SK-MEL-5 (cell line): ENCODE data around the gene RPS6KA3. TPM values are rescaled to one million over a fixed set of nuclear protein-coding genes. Genes with fewer than 3 reads are reported as not detected.
"Not testable (repeated sequence)": the region's sequence is repeated elsewhere in the genome, so short reads cannot be mapped to it uniquely, and the experiment has no call there.

ENCODE experiments used
- DNase-seq: peaks from one replicate; pipeline ENCODE4 v3.0.0-alpha.2; 2016; ENCODE audit warnings: low read depth, low spot score
- in situ Hi-C: cut with HindIII; loops from 2 replicates; pipeline ENCODE4 v1.10.0; 2016; ENCODE audit warnings: low sequenced_read_pairs, high pct_unique_total_duplicates, low pct_unique_long_range_greater_than_20kb
- total RNA-seq: library from RNA; depleted of rRNA; stranded (reverse); fragments of >200 nt; shearing (Covaris generic); gene quantifications from 2 replicates; pipeline ENCODE4 v1.2.3, GENCODE V29; 2014

RPS6KA3 gene
- total RNA-seq, 1 experiment from 2014 or later, result 38.0 TPM

DNA sequence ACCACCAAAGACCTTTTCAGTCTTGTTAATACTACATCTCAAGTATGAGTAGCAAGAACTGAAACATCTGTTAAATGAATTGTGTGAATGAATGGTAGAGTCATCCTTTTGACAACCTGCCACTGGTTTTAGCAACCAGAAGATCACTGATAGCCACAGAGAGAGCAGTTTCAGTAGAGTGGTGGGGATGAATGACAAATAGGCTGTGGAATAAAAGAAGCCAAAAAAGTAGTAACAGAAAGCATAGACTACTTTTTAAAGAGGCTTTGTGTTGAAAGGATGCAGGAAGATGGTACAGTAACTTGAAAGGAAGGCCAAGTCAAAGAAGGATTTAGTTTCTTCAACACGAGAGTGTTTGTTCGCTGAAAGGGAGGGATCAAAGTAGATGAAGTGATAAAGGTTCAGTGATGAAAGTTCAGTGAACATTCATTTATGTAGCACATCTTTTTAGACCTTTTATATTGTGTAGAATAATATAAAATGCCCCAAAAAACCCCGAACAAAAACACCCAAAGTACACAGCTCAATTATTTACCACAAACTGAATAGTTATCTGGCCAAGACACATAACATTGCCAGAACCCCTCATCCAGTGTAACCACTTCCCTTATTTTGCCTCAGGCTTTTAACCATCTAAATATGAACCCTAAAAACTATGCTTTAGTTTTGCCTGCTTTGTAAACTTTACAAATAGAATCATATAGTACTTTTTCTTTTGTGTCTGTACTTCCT lies 84.9 kb downstream of the RPS6KA3 start:
- no peak for DNase-seq
- in situ Hi-C loops, result no loop called here

DNA sequence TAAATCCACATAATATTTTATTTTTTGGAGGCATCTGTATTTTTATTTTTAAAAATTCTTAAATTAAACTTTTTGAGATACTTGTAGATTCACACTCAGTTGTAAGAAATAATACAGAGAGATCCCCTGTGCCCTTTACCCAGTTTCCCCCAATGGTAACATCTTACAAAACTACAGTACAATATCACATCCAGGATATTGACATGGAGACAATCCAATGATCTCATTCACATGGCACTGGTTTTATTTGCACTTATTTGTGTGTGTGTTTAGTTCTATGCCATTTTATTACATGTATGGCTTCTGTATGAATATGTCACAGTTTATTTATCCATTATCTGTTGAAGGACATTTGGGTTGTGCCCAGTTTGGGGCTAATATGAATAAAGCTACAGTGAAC lies 89.6 kb downstream of the RPS6KA3 start:
- in situ Hi-C loops, result no loop called here
- no peak for DNase-seq

DNA sequence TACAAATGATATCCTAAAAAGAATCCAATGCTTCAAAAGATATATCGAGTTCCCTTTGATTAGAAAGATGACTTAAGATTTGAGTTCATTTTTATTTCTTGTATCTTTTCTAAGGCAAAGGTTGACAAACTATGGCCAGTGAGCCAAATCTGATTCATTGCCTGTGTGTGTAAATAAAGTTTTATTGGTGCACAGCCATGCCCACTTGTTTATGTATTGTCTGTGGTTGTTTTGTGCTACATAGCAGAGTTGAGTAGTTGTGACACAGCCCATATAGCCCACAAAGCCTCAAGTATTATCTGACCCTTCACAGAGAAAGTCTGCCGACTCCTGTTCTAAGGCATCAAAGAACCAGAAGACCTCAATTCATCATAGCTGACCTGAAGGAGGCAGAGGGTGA lies 92.9 kb downstream of the RPS6KA3 start:
- no peak for DNase-seq
- in situ Hi-C loops, result no loop called here

DNA sequence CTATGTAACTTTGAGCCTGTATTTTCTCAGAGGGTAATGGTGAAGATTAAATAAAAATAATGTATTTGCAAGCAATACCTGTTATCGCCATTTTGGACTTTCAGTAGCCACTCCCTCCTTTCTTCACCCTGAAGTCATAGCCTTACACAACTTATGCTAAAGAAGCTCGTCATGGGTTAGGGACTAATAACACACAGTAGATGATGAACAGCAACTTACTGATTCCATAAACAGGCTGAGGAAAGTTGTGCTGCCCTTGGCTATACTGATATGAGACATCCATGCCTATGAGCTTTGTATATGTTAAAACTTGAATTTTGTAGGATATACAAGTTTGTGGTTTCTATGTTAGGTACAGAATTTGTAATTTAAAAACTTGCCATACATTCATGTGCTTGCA lies 93.4 kb downstream of the RPS6KA3 start:
- no peak for DNase-seq
- in situ Hi-C loops, result no loop called here

DNA sequence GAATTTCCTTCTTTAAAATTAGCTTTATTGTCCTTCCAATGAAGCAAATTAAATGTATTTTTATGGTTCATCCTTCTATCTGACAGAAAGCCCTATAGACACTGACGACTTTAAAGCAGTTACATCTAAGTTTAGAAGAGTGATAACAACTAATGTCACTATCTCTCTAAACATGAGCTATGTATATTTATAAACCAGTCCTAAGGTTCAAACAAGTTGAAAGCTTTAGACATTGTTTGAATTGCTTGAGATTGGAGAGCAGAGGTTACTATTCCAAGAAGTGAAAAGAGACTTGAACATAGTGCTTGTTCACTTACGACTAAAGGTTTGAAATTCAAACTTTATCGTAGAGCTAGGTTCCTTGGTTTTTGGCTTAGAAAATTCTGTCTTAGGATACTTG lies 94.8 kb downstream of the RPS6KA3 start:
- no peak for DNase-seq

DNA sequence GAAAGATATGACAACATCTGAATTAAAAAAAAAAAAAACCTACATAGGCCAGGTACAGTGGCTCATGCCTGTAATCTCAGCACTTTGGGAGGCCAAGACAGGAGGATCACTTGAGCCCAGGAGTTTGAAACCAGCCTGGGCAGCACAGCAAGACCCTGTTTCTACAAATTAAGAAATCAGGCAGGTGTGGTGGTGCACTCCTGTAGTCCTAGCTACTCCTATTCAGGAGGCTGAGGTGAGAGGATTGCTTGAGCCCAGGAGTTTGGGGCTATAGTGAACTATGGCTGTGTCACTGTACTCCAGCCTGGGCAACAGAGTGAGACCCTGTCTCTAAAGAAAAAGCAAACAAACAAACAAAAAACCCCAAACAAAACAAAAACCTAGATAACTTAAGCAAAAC lies 104.2 kb downstream of the RPS6KA3 start:
- in situ Hi-C loops, DNase-seq: not testable (repeated sequence)

More for the DNA sequence above, 94.8 kb downstream of the RPS6KA3 start:
- in situ Hi-C loops, result no loop called here

DNA sequence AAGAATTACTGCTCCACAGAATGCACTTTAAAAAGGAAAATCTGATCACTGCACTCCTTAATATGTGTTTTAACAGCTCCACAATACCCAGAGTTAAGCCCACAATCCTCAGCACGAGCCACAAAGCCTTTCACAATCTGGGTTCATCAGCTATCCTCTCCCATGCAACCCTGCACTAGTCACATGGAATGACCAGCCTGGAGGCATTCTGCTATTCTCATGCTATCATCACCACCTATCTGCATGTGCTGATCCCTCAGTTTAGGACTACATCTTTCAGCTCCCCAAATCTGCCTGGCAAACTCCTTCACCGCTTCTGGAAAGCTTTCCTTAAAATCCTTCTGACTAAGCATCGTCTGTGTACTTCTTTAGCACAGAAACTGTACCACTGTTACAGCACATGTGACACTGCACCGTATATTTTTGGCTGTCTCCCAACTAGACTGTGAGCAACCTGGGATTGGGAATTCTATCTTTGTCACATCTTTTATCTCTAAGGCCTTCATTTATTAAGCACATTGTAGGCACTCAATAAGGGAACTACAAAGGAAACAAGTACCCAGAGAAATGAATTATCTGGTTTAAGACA lies 106.8 kb downstream of the RPS6KA3 start:
- DNase-seq, result peak; percentile 49
- in situ Hi-C loops, result no loop called here

DNA sequence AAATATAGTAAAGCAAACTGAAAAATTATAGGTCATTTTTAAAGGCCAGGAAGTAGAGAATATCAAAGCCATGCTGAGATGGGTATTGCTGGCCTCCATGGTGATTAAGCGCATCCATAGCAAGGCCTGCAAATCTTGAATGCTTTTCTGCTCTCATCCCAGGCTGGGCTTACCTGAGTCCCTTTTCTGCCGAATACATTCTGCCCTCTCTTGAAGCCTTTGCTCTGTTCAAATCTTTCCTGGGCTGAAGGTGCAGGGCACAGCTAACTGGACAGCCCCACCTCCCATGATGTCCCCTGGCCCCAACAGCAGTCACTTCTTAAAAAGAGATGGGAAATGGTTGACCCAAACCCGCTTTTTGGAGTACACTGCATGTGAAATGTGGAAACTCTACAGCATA lies 115.0 kb downstream of the RPS6KA3 start:
- in situ Hi-C loops, result no loop called here

DNA sequence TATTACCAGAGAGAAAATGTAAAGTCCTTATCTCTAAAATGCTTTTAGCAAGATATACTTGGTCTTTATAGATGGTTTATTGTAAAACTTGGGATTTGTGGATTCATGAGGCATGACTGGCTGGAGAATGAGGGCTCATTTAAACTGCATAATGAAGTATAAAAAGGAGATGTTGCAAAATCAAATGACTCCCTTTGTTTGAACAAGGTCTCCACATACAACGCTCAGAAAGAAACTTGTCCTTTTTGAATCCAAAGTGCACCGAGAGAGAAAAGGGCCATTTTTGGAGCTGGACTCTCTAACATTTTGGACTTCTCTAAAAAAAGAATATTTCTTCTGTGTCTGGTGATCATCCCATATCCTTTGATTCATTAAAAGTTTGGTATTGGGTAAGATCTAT lies 117.4 kb downstream of the RPS6KA3 start:
- DNase-seq, result no peak
- in situ Hi-C loops, result no loop called here

More for the DNA sequence above, 115.0 kb downstream of the RPS6KA3 start:
- no peak for DNase-seq

DNA sequence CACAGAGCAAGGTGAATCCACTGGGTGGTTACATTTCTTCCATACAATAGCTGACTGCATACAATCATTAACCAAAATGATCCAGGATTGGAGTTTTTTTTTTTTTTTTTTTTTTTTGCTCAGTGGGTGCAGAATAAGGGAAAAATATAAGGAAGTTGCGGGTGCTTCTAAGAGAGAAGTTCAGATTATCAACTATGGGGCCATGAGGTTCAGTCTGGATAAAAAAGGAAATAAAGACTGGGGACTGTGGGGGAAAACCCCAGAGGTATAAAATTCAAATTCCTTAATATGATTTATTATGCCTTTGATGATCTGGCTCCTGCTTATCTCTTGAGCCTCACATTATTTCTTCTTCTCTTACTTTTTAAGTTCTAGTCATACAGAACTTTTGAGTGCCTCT lies 119.1 kb downstream of the RPS6KA3 start:
- in situ Hi-C loops, result no loop called here
- DNase-seq, result no peak

DNA sequence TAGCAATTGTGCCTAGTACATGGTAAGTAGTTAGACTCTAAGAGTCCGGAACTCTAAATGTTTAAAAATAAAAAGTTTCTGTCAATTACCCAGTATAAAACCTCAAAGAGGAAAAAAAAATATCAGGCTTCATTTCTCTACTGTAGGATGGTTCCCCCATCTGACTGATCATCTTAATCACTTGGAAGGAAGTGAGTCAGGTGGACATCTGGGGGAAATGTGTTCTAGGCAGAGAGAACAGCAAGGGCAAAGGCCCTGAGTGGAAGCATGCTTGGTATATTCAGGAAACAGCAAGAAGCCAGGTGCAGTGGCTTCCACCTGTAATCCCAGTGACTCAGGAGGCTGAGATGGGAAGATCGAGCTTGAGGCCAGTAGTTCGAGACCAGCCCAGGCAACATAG lies 122.2 kb downstream of the RPS6KA3 start:
- in situ Hi-C loops, result no loop called here
- no peak for DNase-seq

DNA sequence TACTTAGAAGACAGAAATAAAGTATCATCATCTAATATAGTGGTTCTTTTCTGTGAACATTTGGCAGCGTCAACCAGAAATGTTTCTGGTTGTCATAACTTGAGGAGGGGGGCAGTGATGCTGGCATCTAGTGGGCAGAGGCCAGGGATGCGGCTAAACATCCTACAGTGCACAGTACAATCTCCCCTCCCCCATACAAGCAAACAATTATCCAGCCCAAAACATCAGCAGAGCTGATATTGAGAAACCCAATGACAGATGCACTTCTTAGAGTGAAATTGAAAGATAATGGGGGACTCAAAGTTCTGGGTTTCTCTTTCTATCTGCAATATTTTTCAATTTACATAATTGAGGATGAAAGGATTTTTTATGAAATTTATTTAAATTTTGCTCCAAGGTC lies 123.1 kb downstream of the RPS6KA3 start:
- DNase-seq, result no peak
- in situ Hi-C loops, result no loop called here

DNA sequence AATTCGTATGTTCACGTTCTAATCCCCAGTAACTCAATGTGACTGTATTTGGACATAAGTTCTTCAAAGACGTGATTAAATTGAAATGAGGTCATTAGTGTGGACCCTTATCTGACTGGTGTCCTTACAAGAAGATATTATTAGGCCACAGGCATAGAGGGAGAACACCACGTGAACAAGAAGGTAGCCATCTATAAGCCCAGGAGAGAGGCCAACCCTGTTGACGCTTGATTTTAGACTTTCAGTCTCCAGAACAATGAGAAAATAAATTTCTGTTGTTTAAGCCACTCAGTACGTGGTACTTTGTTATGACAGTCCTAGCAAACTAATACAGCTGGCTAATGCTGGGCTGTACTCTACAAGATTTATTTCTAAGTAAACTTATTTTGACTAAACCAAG lies 123.6 kb downstream of the RPS6KA3 start:
- no peak for DNase-seq

DNA sequence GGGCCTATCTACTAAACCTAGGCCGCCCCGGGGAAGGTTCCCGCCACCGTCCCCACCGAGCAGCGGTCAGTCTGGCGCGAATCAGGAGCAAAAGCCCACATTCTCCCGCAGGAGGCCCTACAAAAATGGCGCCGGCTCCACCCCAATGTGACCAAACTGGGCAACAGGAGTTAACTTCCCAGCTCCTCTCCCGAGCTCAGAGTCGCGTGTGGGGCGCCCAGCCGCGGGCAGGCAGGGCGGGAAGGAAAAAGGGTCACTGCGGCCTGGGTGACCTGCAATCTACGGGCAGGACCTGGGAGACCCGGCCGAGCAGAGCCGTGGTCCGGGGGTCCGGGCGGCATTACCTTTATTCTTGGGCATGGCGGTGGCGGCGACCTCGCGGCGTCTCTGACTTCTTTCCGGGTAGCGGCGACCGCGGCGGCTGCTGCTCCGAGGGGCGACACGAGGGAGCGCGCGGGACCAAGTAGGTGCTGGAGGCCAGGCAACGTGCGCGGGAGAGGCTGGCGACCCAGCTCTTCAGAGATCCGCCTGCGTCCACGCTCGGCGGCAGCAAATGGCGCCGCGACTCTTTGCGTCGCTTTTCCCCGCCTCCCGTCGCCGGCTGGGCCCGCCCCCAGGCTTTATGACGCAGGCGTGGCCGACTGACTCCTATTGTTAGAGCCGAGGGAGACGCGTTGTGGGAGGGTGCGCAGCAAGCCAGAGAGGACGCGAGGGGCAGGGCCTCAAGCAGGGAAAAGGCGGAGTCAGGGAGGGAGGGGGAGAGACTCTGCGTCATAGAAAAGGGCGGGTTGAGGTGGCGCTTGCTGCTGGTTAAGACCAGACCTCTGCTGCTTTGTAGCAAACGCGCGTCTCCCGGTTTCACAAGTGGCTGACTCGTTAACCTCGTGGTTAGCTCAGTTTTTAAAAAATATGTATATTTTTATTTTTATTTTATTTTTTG lies 125.2 kb downstream of the RPS6KA3 start, which contains the start of gene EIF1AX:
Gene EIF1AX, minus strand, starts transcription at position 558 of the 940 bp plus-strand sequence. Its CDS starts 198 bp downstream, at position 360.
- in situ Hi-C loops, result no loop called here
- peak; percentile 96 for DNase-seq

More for the DNA sequence above, 123.6 kb downstream of the RPS6KA3 start:
- in situ Hi-C loops, result no loop called here

DNA sequence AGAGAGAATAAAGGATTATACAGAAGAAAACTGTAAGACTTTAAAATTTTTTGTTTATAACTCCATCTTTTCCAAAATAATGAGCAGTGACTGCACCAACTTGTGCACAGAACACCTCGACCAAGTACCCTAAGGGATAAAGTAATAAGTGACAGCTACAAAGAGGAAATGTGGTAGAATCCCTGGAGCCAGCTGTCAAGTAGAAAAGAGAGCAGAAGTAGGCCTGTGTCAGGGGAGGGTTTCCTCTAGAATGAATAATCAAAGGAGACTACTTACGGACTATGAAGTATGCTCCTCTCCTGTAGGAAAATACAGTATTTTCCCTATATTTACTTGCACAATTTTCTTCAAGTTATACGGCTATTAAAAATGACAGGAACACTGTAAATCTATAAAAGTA lies 126.3 kb downstream of the RPS6KA3 start:
- in situ Hi-C loops, result no loop called here
- no peak for DNase-seq

DNA sequence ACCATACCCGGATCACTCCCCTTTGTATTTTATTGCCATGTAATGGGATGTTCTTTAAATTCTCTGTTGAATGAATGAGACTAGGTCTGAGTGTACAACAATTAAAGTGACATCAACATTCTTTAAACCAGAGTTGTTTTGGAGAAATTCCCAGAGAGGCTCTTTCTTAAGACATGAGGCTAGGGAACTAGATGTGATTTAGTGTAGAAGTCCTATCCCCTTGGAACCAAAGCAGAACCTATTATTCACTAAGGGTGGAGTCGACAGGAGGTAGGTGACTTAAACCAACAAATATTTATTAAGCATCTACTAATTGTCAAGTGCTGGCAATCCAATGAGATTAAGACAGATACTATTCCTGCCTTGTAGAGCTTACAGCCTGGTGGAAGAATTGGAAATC lies 126.7 kb downstream of the RPS6KA3 start:
- in situ Hi-C loops, result no loop called here

DNA sequence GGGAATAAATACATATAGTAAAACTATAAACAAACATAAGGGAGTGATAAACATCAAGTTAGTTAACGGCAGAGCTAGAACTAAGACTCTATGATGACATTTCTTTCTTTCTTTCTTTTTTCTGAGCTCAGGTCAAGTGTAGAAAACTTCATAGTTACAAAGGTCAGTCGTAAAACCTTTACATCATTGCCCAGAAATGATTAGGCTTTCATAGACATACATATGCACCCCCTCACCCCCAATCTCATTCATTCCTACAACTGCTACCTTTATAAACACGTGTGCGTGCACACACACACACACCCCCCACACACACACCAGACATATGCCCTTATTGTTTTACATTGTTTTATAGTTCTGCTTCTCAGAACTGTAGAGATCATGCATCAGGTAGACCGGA lies 130.8 kb downstream of the RPS6KA3 start:
- no peak for DNase-seq
- in situ Hi-C loops, result no loop called here

More for the DNA sequence above, 126.7 kb downstream of the RPS6KA3 start:
- DNase-seq, result no peak

DNA sequence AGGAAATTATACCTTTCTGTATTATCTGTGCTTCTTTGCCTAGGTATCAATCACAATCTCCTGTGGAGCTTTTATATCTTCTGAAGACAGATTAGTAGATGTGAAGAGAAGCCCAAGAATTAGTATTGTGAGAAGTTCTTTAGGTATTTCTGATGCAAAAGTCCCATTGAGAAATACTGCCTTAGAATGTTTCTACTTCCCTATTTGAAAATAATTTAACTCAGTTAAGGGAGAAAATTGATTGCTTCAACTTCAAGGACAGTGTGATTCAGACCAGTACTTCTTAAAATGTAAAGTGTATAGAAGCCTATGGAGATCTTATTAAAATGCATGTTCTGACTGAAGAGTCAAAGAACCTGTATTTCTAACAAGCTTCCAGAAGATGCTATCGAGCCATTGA lies 134.0 kb downstream of the RPS6KA3 start:
- DNase-seq, result no peak
- in situ Hi-C loops, result no loop called here
